Forelimb muscle (tissue), 1 donor: ENCODE results near the gene GPR107. TPM values are rescaled to one million over a fixed set of nuclear protein-coding genes. Genes with fewer than 3 reads are reported as not detected.

Experiments used
- DNase-seq: peaks from one replicate; pipeline ENCODE4 v3.0.0-alpha.2; 2013; ENCODE audit warnings: low read depth
- polyA plus RNA-seq: library from polyadenylated mRNA; unstranded; fragments of 120-200 nt; gene quantifications from one replicate; pipeline ENCODE4 v1.2.1, GENCODE V29; 2013; ENCODE audit not compliant: insufficient read length

Gene GPR107
- polyA plus RNA-seq, 1 donor: 33.4 TPM

- no peak for DNase-seq
Measured at GRCh38 chr9:130137081-130137640, 83.5 kb downstream of the GPR107 start.

- DNase-seq: no peak
Measured at GRCh38 chr9:130137641-130138081, 84.0 kb downstream of the GPR107 start.

DNA sequence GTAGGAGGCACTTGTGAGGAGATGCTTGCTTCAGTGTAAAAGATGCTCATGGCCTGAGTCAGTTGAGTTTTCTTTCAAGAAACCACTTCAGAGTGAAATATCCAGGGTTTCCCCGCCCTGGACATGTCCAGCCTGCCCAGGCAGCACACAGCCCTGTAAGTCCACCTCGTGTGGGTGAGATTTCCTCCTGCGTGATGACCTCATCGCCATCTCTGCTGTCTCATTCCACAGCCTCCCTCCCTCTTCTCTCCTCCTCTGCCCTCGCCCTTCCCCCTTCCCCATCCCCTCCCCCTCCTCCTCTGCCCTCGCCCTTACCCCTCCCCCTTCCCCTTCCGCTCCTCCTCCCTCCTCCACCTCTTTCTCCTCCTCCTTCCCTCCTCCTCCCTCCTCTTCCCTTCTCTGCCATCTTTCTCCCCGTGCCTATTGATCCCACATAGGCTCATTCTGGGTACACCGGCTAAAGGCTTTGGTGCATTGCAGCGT lies 84.5 kb downstream of the GPR107 start:
- DNase-seq: no peak

DNA sequence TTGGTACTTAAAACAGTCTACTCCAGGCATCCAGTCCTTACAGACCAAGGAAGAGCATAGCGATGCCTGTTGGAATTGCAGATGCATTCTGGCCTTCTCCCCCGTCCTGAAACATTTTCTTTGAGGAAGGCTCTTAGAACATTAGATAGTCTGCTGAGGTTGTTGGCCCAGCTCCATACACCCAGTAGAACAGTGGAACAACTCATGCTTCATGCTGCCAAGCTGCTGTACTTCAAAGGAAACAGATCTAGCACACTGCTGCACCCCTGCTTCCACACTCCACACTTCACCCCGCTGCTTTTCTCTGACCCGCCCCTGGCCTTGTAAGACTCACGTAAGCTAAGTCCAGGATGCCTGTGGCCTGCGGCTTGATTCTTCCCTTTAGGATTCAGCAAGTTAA lies 85.1 kb downstream of the GPR107 start:
- no peak for DNase-seq

DNA sequence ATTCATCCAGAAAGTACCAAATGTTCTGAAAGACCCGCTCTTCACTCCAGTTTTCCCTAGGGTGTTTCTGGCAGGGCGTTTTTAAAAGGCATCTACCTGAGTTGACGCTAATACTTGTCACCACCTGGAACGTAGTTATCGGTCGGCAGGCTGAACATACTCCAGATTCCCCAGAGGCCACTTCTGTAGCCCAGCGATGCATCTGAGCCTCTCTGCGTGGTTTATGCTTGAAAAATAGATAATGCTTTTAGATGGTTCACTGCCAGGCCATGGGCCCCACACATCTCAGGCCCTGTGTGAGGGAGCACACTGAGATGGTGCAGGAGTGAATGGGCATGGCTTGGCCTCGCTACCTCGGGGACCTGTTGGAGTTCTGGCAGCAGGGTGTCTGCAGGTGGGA lies 85.5 kb downstream of the GPR107 start:
- DNase-seq: no peak

DNA sequence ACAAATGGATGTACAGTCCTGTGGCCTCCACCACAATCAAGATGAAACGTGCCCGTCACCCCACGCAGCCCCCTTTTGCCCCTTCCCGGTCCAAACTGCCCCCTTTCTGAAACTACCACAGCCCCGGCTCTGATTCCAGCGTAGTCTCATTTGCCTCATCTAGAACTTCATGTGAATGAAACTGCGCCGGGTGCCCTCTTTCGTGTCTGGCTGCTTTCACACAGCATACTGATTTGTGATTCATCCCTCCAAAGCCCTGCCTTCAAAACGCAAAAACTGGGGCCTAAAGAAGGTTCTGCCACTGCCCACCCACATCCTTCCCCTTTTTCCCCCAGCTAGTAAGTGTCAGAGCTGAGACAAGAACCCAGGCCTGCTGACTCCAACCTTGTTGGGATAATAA lies 87.0 kb downstream of the GPR107 start:
- no peak for DNase-seq

DNA sequence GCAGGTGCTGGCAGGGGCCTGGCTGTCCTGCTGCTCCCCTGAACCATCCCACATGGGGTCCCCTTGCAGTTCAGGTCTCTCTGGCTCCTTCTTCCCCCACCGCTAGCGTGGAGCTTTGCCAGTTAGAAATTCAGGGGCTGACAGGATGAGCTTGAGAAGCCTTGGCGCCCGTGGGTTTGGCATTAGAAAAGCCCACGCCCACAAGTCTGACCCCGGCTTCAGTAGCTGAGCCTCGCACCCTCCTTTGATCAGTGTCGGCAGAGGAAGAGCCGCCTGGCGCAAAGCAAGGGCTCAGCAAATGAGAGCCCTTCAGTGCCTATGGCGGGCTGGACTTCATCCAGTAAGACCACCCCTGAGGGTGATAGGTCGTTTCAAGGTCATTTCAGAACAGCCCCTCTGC lies 88.3 kb downstream of the GPR107 start:
- no peak for DNase-seq

DNA sequence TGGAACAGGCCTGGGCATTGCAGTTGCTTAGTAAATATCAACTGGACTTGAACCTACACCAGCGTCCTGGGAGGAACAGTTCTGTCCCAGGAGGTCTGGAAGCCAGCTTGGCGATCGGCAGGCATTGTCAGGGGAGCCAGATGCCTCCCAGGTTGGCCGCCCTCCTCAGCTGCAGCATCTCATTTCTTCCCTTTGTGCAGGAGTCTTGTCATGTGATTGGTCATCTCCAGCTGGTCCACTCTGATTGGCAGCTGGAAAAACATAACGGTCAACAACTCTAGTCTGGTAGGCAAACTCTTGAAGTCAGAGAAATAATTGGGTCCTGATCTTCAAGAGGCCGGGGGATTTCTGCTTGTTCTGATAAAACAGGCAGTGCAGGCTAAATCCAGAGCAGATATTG lies 88.9 kb downstream of the GPR107 start:
- no peak for DNase-seq

DNA sequence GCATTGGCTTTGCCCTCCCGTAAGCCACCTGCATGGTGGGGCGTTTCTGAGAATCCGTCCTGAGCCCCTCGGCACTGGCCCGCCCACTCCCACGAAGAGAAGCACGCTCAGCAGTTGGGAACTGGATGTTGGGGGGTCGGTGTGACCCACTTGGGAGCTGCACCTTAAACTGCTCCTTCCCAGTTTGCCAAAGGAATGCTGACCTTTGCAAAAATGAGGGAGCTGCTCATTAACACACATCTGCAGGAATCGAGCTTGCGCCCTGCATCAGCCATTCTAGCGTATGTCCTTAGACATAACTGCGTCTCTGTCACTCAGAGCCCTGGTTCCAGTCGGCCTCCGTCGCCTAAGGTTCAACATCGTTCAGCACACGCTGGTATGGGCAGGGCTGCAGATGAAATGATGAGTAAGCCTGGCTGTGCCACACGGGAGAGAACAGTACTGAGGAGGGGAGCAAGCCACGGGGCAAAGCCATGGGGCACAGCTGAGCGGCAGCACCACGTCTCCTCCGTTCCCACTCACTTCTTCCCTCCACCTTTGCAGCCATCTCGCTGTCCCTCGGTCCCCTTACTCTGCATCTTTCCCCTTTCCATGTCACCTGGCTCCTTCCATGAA lies 89.7 kb downstream of the GPR107 start:
- no peak for DNase-seq

GRCh38 chr9:130143958-130144366 lies 90.3 kb downstream of the GPR107 start:
- no peak for DNase-seq

DNA sequence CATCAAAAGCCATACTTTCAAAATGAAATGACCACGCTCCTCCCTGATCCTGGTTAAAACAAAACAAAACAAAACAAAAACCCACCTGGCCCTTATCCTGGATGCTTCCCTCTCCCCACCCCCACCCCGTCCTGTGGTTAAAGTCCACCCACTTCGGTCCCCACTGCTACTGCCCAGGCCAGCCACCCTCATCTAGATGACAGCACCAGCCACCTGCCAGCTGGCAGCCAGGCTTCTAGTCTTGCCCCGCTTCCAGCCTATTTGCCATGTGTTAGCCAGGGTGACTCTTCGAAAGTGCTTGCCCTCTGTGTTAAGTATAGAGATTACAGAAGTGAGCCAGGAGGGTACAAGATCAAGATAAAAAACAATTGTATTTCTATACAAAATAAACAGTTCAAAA lies 91.0 kb downstream of the GPR107 start:
- DNase-seq: no peak

DNA sequence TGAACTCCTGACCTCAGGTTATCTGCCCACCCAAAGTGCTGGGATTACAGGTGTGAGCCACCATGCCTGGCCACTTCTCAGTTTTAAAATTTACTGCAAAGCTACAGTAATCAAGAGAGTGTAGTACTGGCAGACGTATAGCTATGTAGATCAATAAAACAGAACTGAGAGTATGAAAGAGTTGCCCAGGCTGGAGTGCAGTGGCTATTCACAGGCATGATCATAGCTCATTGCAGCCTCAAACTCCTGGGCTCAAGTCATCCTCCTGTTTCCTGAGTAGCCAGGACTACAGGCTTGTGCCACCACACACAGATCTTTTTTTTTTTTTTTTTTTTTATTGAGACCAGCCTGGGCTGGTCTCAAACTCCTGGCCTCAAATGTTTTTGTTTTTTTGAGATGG lies 92.0 kb downstream of the GPR107 start:
- no peak for DNase-seq

DNA sequence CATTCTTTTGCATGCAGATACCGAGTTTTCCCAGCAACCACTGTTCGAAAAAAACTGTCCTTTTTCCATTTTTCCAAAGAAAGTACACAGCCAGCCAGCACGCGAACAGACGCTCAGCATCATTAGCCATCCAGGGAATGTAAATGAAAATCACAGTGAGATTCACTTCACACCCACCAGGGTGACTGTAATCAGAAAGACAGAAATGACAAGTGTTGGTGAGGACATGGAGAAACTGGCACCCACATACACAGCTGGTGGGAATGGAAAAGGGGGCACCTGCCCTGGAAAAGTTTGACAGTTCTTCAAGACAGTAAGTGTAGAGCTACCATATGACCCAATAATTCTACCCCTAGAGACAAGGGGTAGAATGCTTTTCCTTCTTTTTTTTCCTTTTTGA lies 93.5 kb downstream of the GPR107 start:
- no peak for DNase-seq

DNA sequence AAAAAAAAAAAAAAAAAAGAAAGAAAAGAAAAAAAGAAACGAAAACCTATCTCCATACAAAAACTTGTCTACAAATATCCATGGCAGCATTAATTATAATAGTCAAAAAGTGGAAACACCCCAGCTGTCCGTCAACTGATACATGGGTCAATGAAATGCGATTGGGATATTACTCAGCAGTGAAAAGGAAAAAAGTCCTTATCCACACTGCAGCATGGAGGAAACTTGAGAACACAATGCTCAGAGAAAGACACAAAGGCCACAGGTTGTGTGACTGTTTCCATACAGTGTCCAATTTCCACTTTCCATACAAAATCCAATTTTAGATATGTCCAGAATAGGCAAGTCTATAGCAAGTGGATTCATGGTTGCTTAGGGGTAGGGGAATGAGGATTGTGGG lies 94.2 kb downstream of the GPR107 start:
- DNase-seq: no peak

DNA sequence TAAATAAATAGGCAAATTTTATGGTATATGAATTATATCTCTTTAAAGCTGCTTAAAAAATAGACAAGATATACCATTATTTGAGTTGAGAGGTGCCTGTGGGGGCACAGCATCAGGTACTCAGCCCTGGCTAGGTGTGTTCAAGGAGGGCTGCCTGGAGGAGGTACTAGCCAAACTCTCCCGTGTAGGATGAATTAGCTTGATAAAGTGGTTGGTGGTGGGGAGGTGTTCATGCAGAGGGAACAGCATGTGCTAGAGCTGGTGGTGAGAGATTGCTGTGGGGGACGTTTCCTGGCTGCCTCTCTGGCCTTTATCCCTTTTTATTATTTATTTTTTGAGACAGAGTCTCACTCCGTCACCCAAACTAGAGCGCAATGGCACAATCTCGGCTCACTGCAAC lies 95.3 kb downstream of the GPR107 start:
- no peak for DNase-seq

GRCh38 chr9:130149654-130150286 lies 96.1 kb downstream of the GPR107 start:
- no peak for DNase-seq

DNA sequence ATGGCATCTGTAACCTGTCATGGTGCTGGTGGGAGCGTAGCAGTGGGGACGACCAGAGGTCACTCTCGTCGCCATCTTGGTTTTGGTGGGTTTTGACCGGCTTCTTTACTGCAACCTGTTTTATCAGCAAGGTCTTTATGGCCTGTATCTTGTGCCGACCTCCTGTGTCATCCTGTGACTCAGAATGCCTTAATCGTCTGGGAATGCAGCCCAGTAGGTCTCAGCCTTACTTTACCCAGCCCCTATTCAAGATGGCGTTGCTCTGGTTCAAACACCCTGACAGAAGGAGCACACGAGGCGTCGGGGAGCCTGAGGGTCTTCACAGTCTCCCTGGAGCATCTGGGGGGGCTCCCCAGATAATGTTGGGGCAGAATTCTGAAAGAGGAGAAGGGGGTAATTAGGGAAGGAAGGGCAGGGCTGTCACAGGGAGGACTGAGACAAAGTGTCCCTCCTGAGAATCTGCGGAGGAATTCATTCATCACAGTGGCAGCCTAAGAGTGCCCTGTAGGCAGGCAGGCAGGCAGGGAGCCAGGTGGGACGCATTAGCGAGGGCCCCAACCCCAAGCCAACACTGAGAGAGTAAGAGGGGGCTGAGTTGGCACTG lies 97.2 kb downstream of the GPR107 start:
- no peak for DNase-seq

DNA sequence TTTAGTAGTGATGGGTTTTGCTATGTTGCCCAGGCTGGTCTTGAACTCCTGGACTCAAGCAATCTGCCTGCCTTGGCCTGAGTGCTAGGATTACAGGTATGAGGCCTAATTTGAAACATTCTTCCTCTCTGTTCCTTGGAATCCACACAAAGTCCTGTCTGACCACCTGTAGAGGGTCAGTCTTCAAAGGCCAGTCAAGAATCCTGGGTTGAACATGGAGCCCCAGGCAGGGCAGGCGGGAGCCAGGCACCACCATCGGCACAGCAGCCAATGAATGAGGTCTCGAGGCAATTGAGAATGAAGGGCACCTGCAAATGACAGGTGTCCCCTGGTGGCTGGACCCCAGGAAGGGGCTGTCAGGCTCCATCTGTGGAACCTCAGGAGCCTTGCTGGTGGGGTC lies 101.1 kb downstream of the GPR107 start:
- no peak for DNase-seq

DNA sequence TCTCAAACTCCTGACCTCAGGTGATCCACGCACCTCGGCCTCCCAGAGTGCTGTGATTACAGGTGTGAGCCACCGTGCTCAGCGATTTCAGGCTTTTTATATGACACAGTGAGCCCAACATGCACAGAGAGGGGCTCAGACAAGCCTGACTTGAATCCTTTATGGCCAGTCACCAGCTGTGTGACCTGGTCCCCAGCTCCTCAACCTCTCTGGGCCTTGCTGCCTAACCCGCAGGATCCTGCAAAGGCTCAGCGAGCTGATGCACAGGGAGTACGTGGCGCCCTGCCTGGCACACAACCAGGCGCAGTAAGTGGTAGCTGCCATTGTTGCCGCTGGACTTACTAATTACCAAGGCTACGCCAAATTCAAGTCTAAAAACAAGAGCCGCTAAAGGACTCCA lies 101.9 kb downstream of the GPR107 start:
- DNase-seq: no peak

DNA sequence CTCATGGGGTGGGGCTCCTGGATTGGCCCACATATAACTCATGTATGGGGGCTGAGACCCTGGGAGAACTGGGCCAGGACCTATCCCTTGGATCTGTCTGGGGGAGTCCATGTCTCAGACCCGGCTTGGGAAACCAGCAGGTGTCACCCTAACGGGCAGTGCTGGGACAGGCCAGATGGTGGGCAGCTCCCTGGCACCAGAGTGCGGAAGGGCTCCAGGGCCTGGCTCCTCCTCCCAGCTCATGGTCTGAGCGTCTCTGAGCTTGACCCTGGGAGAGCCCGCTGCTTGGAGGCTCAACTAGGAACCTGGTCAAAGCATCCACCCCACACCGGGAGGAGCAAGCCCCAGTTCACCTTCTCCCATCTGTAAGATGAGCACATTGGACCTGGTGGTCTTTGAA lies 103.0 kb downstream of the GPR107 start:
- DNase-seq: no peak

GRCh38 chr9:130157079-130157478 lies 103.4 kb downstream of the GPR107 start:
- no peak for DNase-seq

DNA sequence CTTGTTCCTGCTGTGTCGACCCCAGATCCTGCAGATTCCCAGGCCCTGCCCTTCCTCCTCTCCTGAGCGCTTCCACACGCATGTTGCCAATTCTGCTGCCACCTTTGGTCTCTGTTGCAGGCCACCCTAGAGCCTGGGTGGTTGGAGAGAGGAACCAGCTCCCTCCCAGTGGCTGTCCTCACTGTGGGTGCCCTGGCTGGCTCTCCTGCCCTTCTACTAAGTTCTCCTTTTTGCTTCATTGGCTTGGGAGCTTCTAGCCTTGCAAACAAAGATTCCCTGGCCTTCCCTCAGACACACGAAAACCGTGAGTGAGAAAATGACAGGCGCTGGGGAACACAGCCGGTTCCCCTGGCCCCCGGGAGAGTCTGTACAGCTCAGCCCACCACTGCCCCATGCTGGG lies 104.3 kb downstream of the GPR107 start:
- no peak for DNase-seq

DNA sequence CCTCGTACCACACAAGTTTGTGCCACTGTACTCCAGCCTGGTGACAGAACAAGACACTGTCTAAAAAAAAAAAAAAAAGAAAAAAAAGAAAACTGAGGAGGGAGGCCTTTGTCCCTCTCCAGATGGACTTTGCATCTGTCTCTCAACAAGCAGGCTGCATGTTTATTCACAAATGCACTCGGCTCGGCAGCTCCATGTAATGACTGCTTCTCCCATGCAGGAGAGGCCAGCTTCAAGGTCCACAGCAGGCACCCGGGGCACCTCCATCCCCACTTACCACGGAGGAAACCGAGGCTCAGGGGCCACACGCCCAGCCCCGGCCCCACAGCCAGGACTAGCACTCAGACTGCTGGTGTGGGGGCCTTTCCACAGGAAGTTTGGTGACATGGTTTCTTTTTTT lies 105.4 kb downstream of the GPR107 start:
- no peak for DNase-seq
